ENCODE data around the gene RAC3. TPM values are rescaled to one million over a fixed set of nuclear protein-coding genes. Genes with fewer than 3 reads are reported as not detected.

RAC3 gene
- total RNA-seq, 1 donor from 2014 or later = 6.7 TPM

GRCh38 chr17:82011617-82012187 is 19.8 kb upstream of the RAC3 start:
- intact Hi-C loops (cut with micrococcal nuclease) = no loop called here

GRCh38 chr17:82012261-82012639 is 19.2 kb upstream of the RAC3 start:
- intact Hi-C loops (cut with micrococcal nuclease) = no loop called here

GRCh38 chr17:82012640-82013295 is 18.7 kb upstream of the RAC3 start:
- intact Hi-C loops (cut with micrococcal nuclease) = no loop called here

DNA sequence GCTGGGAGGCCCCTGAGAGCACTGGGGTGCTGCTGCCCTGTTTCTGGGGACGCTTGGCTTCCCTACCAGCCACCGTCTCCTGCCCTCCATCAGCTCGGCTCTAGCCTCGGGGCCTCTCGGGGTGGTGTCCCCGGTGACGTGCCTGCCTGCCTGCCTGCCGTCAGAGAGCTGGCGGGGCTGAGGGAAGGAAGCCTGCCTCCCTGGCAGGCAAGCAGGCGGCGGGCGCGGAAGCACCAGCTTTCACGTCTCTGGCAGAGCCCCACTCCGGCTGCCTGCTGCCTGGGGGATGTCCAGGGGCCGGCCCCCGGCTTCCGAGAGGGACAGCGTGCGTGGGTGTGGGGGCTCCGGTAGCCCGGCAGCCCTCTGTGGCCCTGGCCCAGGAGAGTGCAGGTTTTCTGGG is 18.1 kb upstream of the RAC3 start:
- intact Hi-C loops (cut with micrococcal nuclease) = no loop called here

- intact Hi-C loops (cut with micrococcal nuclease) = no loop called here
Measured at GRCh38 chr17:82013772-82014321, 17.6 kb upstream of the RAC3 start.

DNA sequence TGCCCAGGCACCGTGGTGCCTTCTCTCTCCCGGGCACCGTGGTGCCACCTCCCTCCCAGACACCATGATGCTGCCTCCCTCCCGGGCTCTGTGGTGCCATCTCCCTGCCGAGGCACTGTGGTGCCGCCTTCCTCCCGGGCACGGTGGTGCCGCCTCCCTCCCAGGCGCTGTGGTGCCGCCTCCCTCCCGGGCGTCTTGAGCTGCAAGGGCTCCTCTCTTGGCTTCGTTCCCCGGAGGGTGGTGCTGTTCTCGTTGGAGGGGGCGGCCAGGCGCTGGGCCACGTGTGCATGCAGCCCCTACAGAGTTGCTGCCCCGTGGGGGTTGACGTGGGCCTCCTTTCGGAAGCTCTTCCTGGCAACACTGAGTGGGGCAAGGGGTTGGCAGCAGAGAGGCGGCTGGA is 17.0 kb upstream of the RAC3 start:
- intact Hi-C loops (cut with micrococcal nuclease) = no loop called here

DNA sequence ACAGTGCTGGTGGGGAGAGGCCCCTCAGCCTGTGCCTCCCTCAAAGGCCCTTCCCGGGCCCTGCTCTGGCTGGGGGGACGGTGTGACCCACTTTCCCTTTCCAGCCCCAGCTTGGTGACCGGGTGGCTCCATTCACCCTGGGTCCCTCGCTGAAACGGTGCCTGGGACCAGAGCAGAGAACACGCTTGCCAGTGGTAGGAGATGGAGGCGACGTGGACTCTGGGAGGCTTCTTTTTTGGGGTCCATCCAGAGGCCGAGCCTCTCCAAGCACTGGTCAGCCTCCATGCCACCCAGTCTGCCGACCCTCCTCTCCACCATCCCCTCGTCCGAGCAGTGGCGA is 16.5 kb upstream of the RAC3 start:
- intact Hi-C loops (cut with micrococcal nuclease) = no loop called here

- intact Hi-C loops (cut with micrococcal nuclease) = no loop called here
Measured at GRCh38 chr17:82015311-82015971, 16.0 kb upstream of the RAC3 start.

- intact Hi-C loops (cut with micrococcal nuclease) = no loop called here
Measured at GRCh38 chr17:82016061-82016874, 15.2 kb upstream of the RAC3 start.

GRCh38 chr17:82016875-82017459 is 14.5 kb upstream of the RAC3 start:
- intact Hi-C loops (cut with micrococcal nuclease) = no loop called here

- intact Hi-C loops (cut with micrococcal nuclease) = no loop called here
Measured at GRCh38 chr17:82017612-82018151, 13.8 kb upstream of the RAC3 start.

- intact Hi-C loops (cut with micrococcal nuclease) = no loop called here
Measured at GRCh38 chr17:82018152-82018988, 13.1 kb upstream of the RAC3 start.

DNA sequence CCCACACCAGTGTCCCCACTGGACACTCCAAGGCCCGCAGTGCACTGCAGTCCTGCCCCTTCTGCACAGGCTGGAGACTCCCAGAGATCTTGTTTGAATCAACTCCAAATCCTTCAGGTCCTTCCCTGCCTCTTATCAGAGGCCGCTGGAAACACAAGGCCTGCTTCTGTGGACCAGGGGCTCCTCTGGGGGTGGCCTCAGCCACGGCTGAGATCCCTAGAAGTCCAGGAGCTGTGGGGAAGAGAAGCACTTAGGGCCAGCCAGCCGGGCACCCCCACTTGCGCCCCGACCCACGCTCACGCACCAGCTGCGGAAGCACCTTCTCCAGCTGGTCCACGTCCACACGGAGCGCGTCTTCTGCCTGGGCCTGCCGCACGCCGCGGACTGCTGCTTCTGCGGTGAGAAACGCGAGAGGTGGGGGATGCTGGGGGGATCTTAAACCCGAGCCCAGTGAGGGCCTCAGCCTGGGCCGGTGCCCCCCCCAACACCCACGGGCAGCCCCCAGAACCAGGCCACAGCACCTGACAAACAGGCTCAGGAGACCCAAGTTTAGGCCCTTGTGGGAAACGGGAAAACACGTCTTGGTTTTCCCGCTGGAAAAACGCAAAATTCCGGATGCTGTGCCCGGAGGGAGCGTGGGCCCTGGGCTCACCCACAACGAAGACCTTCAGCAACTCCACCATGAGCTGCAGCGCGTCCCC is 12.3 kb upstream of the RAC3 start:
- intact Hi-C loops (cut with micrococcal nuclease) = no loop called here

- intact Hi-C loops (cut with micrococcal nuclease) = loop anchor here (5.0 kb wide), 3 partner anchors 47 to 508 kb away; partner anchors contain the start of genes ACTG1, DUS1L and PCYT2
Measured at GRCh38 chr17:82019690-82020571, 11.5 kb upstream of the RAC3 start.

GRCh38 chr17:82020572-82021106 is 10.8 kb upstream of the RAC3 start:
- intact Hi-C loops (cut with micrococcal nuclease) = loop anchor here (1.0 to 5.0 kb wide), 4 partner anchors 47 to 508 kb away; partner anchors contain the start of genes ACTG1, DUS1L and PCYT2

GRCh38 chr17:82021107-82021899 is 10.2 kb upstream of the RAC3 start:
- intact Hi-C loops (cut with micrococcal nuclease) = loop anchor here (1.0 to 5.0 kb wide), 4 partner anchors 46 to 509 kb away; partner anchors contain the start of genes ACTG1, DUS1L and PCYT2

GRCh38 chr17:82021900-82022309 is 9.6 kb upstream of the RAC3 start:
- intact Hi-C loops (cut with micrococcal nuclease) = loop anchor here (1.0 to 5.0 kb wide), 5 partner anchors 45 to 510 kb away; partner anchors contain the start of genes ACTG1, DUS1L and PCYT2
